IMR-90 (cell line): ENCODE measurements around the gene FOXN4. TPM values are rescaled to one million over a fixed set of nuclear protein-coding genes. Genes with fewer than 3 reads are reported as not detected.

Source experiments
- ATAC-seq: fragments of 200-7000 bp; cut with Tn5 transposase; 2 replicates; pipeline ENCODE4 v1.9.1; 2020; ENCODE audit warnings: low read depth, mild to moderate bottlenecking, moderate library complexity
- BruUV-seq: library from RNA; stranded (reverse); fragments of 400-500 nt; replicated peaks from 2 replicates; lab custom pipeline; 2021; lab: Mats Ljungman, UMichigan
- CTCF ChIA-PET: fragments of 300-600 bp; formaldehyde crosslinking; extraction: SDS; loops from one replicate; lab custom pipeline; 2021; ENCODE audit warnings: antibody characterized with exemption; lab: Yijun Ruan, JAX
- POLR2A ChIA-PET: fragments of 300-600 bp; sonication (Branson Sonifier 250); formaldehyde crosslinking; loops from one replicate; lab custom pipeline; 2022; ENCODE audit warnings: antibody characterized with exemption; ENCODE audit not compliant: unreplicated experiment; lab: Charles Lee
- DNase-seq: peaks from one replicate; pipeline ENCODE4 v3.0.0; 2013
- H2AFZ ChIP-seq: replicated peaks from 2 replicates; pipeline ENCODE3; 2013; ENCODE audit warnings: low read length, mild to moderate bottlenecking; ENCODE audit not compliant: poor library complexity
- H2AK5ac ChIP-seq: 2 replicates; pipeline ENCODE4 v1.6.1; 2013; ENCODE audit warnings: low read depth, low read length, inconsistent platforms
- H2AK9ac ChIP-seq: replicated peaks from 2 replicates; pipeline ENCODE3; 2013; ENCODE audit warnings: mild to moderate bottlenecking, low read depth, low read length, moderate library complexity; ENCODE audit not compliant: poor library complexity
- H2BK120ac ChIP-seq: 2 replicates; pipeline ENCODE4 v1.6.1; 2013; ENCODE audit warnings: low read depth, low read length, inconsistent platforms
- H2BK15ac ChIP-seq: 3 replicates; pipeline ENCODE4 v1.6.1; 2013; ENCODE audit warnings: low read depth, low read length, inconsistent platforms
- H2BK20ac ChIP-seq: 2 replicates; pipeline ENCODE4 v1.6.1; 2013; ENCODE audit warnings: low read depth, mild to moderate bottlenecking, inconsistent platforms, low read length, moderate library complexity
- H2BK5ac ChIP-seq: 2 replicates; pipeline ENCODE4 v1.6.1; 2013; ENCODE audit warnings: mild to moderate bottlenecking, low read depth, low read length, inconsistent platforms; ENCODE audit not compliant: poor library complexity, severe bottlenecking
- H3K14ac ChIP-seq: replicated peaks from 2 replicates; pipeline ENCODE4 v1.6.1; 2013; ENCODE audit warnings: low read depth, low read length, inconsistent platforms
- H3K18ac ChIP-seq: 2 replicates; pipeline ENCODE4 v1.6.1; 2013; ENCODE audit warnings: low read depth, low read length, control low read depth
- H3K23ac ChIP-seq: 2 replicates; pipeline ENCODE4 v1.6.1; 2013; ENCODE audit warnings: low read depth, low read length, inconsistent platforms
- H3K27ac ChIP-seq: 2 replicates; pipeline ENCODE4 v1.5.1; 2013; ENCODE audit warnings: mild to moderate bottlenecking, control low read depth, low read length; ENCODE audit not compliant: insufficient read depth
- H3K27me3 ChIP-seq: 2 replicates; pipeline ENCODE4 v1.6.1; 2013; ENCODE audit warnings: low read length; ENCODE audit not compliant: control insufficient read depth, insufficient read depth
- H3K36me3 ChIP-seq: 2 replicates; pipeline ENCODE4 v1.6.1; 2013; ENCODE audit warnings: low read length, mixed read lengths; ENCODE audit not compliant: control insufficient read depth, insufficient read depth
- H3K4ac ChIP-seq: 2 replicates; pipeline ENCODE4 v1.6.1; 2013; ENCODE audit warnings: low read depth, low read length, inconsistent platforms
- H3K4me1 ChIP-seq: 2 replicates; pipeline ENCODE4 v1.6.1; 2013; ENCODE audit warnings: low read length, mixed read lengths; ENCODE audit not compliant: control insufficient read depth, insufficient read depth
- H3K4me2 ChIP-seq: 2 replicates; pipeline ENCODE4 v1.6.1; 2013; ENCODE audit warnings: low read depth, mild to moderate bottlenecking, control low read depth, low read length, moderate library complexity
- H3K4me3 ChIP-seq: 2 replicates; pipeline ENCODE4 v1.5.1; 2013; ENCODE audit warnings: low read depth, mild to moderate bottlenecking, control low read depth, low read length, moderate library complexity; ENCODE audit not compliant: insufficient read depth
- H3K56ac ChIP-seq: 2 replicates; pipeline ENCODE4 v1.6.1; 2013; ENCODE audit warnings: low read length, inconsistent platforms; ENCODE audit not compliant: insufficient read depth; ENCODE audit errors: extremely low read depth
- H3K79me1 ChIP-seq, 2 experiments: 2 replicates each; pipeline ENCODE4 v1.6.1; 2013; ENCODE audit warnings: low read length in 2 of 2, inconsistent platforms in 1 of 2, low read depth in 1 of 2
- H3K9ac ChIP-seq: 2 replicates; pipeline ENCODE4 v1.6.1; 2013; ENCODE audit warnings: low read depth, low read length, control low read depth
- H3K9me1 ChIP-seq: 2 replicates; pipeline ENCODE4 v1.6.1; 2013; ENCODE audit warnings: low read length, inconsistent platforms; ENCODE audit not compliant: insufficient read depth
- H3K9me3 ChIP-seq: 2 replicates; pipeline ENCODE4 v1.6.1; 2013; ENCODE audit warnings: low read length; ENCODE audit not compliant: control insufficient read depth, insufficient read depth
- H4K20me1 ChIP-seq: 2 replicates; pipeline ENCODE4 v1.6.1; 2013; ENCODE audit warnings: low read length, inconsistent platforms; ENCODE audit not compliant: insufficient read depth
- H4K5ac ChIP-seq: 2 replicates; pipeline ENCODE4 v1.6.1; 2013; ENCODE audit warnings: mild to moderate bottlenecking, low read depth, low read length, control low read depth
- H4K8ac ChIP-seq, 2 experiments: 2 replicates each; pipeline ENCODE4 v1.6.1; 2013; ENCODE audit warnings: low read depth in 2 of 2, low read length in 2 of 2, control low read depth in 1 of 2, inconsistent platforms in 1 of 2
- H4K91ac ChIP-seq: 2 replicates; pipeline ENCODE4 v1.6.1; 2013; ENCODE audit warnings: low read depth, low read length, inconsistent platforms; ENCODE audit not compliant: insufficient read depth
- BHLHE40 ChIP-seq: fragments of 150-350 bp; IDR thresholded peaks from 2 replicates; pipeline ENCODE4 v1.6.1; 2016; ENCODE audit warnings: mild to moderate bottlenecking, low read depth, low read length
- CEBPB ChIP-seq: IDR thresholded peaks from 2 replicates; pipeline ENCODE4 v1.6.1; 2012; ENCODE audit warnings: low read depth, low read length, improper control_type of control experiment
- CHD1 ChIP-seq: IDR thresholded peaks from 2 replicates; pipeline ENCODE4 v1.6.1; 2012; ENCODE audit warnings: low read depth, low read length, improper control_type of control experiment
- ELK1 ChIP-seq: fragments of 150-350 bp; IDR thresholded peaks from 2 replicates; pipeline ENCODE4 v1.6.1; 2016; ENCODE audit warnings: low read depth, mild to moderate bottlenecking, low read length, moderate library complexity, borderline replicate concordance
- FOS ChIP-seq: fragments of 150-350 bp; IDR thresholded peaks from 2 replicates; pipeline ENCODE4 v1.6.1; 2016; ENCODE audit warnings: low read depth, low read length
- MAFK ChIP-seq: IDR thresholded peaks from 2 replicates; pipeline ENCODE4 v1.6.1; 2012; ENCODE audit warnings: low read depth, low read length, improper control_type of control experiment
- MAZ ChIP-seq: IDR thresholded peaks from 2 replicates; pipeline ENCODE4 v1.6.1; 2012; ENCODE audit warnings: low read depth, mild to moderate bottlenecking, low read length, improper control_type of control experiment, moderate library complexity, borderline replicate concordance
- MXI1 ChIP-seq: IDR thresholded peaks from 2 replicates; pipeline ENCODE4 v1.6.1; 2012; ENCODE audit warnings: low read depth, mild to moderate bottlenecking, low read length, moderate library complexity, borderline replicate concordance
- NFE2L2 ChIP-seq: fragments of 150-350 bp; IDR thresholded peaks from 2 replicates; pipeline ENCODE4 v1.6.1; 2016; ENCODE audit warnings: low read depth, mild to moderate bottlenecking, low read length
- POLR2A ChIP-seq: IDR thresholded peaks from 2 replicates; pipeline ENCODE4 v1.6.1; 2012; ENCODE audit warnings: mild to moderate bottlenecking, low read depth, low read length
- RAD21 ChIP-seq: IDR thresholded peaks from 2 replicates; pipeline ENCODE4 v1.6.1; 2012; ENCODE audit warnings: low read length, improper control_type of control experiment
- RCOR1 ChIP-seq: IDR thresholded peaks from 2 replicates; pipeline ENCODE4 v1.6.1; 2012; ENCODE audit warnings: mild to moderate bottlenecking, low read length, improper control_type of control experiment; ENCODE audit not compliant: insufficient replicate concordance
- RFX5 ChIP-seq: IDR thresholded peaks from 2 replicates; pipeline ENCODE4 v1.8.0; 2012; ENCODE audit warnings: low read depth, mild to moderate bottlenecking, low read length, moderate library complexity
- SMC3 ChIP-seq: fragments of 150-350 bp; IDR thresholded peaks from 2 replicates; pipeline ENCODE4 v1.6.1; 2016; ENCODE audit warnings: low read depth, mild to moderate bottlenecking, antibody characterized with exemption, low read length, moderate library complexity
- WGBS, 2 experiments: methylation state at CpG; one replicate each; pipeline versions ENCODE4 v1.1.5 to v1.1.7; 2013; ENCODE audit warnings: missing lambda C conversion rate in 2 of 2; ENCODE audit not compliant: insufficient read length in 1 of 2; ENCODE audit errors: extremely low coverage in 2 of 2; 5-methylcytosine and 5-hydroxymethylcytosine counted together
- dilution Hi-C: fragments of 300-500 bp; cut with HindIII; formaldehyde crosslinking; loops from one replicate; pipeline ENCODE4 v1.14.3; 2018; ENCODE audit warnings: low sequenced_read_pairs; ENCODE audit not compliant: unreplicated experiment
- in situ Hi-C: fragments of 300-500 bp; cut with MboI; formaldehyde crosslinking; loops from 3 replicates; pipeline ENCODE4 v1.14.3; 2019; ENCODE audit warnings: low sequenced_read_pairs, inconsistent platforms, mixed read lengths
- intact Hi-C: fragments of 100-400 bp; cut with micrococcal nuclease; formaldehyde crosslinking; loops from 2 replicates; pipeline ENCODE4 v1.10.0; 2022
- polyA plus RNA-seq, 3 experiments: library from polyadenylated mRNA; depleted of rRNA; stranded (reverse); fragments of >200 nt; gene quantifications; 2 replicates each; pipeline ENCODE4 v1.2.3, GENCODE V29; 2012; ENCODE audit warnings: low replicate concordance in 1 of 3
- total RNA-seq: library from RNA; depleted of rRNA; stranded (reverse); fragments of >200 nt; gene quantifications from 2 replicates; pipeline ENCODE4 v1.2.3, GENCODE V29; 2012
- TF ChIP-seq, protein P1 (sequence below): fragments of 150-350 bp; IDR thresholded peaks from 2 replicates; pipeline ENCODE4 v1.6.1; 2017; ENCODE audit warnings: mild to moderate bottlenecking, antibody characterized with exemption, low read length, low read depth
- TF ChIP-seq, protein P2 (sequence below): conservative IDR thresholded peaks from 2 replicates; pipeline ENCODE4 v1.5.1; 2012; ENCODE audit warnings: mild to moderate bottlenecking, low read depth, low read length, improper control_type of control experiment

FOXN4 gene
- total and polyA plus RNA-seq, 2 of the 4 experiments (the other 2 are of a cell fraction): not detected

DNA sequence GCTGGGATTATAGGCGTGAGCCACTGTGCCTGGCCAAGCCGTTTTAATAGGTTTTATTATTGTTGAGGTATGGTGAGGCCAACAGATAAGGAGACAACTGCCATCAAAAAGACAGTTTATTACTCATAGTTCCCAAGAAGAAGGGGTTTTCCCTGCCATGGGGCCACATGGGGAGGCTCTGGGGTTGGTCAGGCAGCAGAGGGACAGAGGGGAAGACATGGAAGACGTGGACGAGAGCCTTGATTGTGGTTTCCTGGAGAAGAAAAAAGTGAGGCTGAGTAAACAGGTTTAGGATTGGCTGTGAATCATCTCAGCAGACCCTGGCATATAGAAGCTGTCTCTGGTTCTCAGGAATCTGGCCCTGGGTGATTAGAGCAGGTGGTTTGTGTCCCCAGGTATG lies 69.9 kb downstream of the FOXN4 start:
- BruUV-seq: no TSS peak
- Histone ChIP-seq H3K4me2 (no peak overlapping the region), H2BK5ac (no peak overlapping the region), H2AK5ac (no peak overlapping the region), H3K56ac (no peak overlapping the region), H3K23ac (no peak overlapping the region), H3K4me3 (no peak overlapping the region), H3K27me3 (no peaks in the 10 kb centered on the region), H2AFZ (no peak overlapping the region), H4K8ac (no peak overlapping the region), H3K9ac (no peak overlapping the region), H3K79me1 (no peaks in the 10 kb centered on the region), H3K9me1 (no peaks in the 10 kb centered on the region), H3K9me3 (no peaks in the 10 kb centered on the region), H4K91ac (no peak overlapping the region), H4K20me1 (no peaks in the 10 kb centered on the region), H2BK15ac (no peak overlapping the region), H4K5ac (no peak overlapping the region), H3K14ac (no peak overlapping the region), H3K4ac (no peak overlapping the region), H2BK120ac (no peak overlapping the region), H3K4me1 (no peaks in the 10 kb centered on the region), H3K18ac (no peak overlapping the region), H2BK20ac (no peak overlapping the region), H2AK9ac (no peak overlapping the region), H3K27ac (no peak overlapping the region), H3K36me3 (peaks cover 19% of the 10 kb centered on the region)
- ChIA-PET CTCF (no interaction called here), POLR2A (no interaction called here)
- intact Hi-C loops (no loop called here), in situ Hi-C loops (no loop called here), dilution Hi-C loops (no loop called here)
- 93% methylated on average over 2 of the region's 4 CpGs; no CpG with 5 or more reads in 1 of the 2 experiments for WGBS, 2 experiments
- ATAC-seq (no peak), DNase-seq (no peak)
- TF ChIP-seq FOS: no peak
- no peak for TF ChIP-seq RAD21
- no peak for TF ChIP-seq BHLHE40
- TF ChIP-seq, protein P1, sequence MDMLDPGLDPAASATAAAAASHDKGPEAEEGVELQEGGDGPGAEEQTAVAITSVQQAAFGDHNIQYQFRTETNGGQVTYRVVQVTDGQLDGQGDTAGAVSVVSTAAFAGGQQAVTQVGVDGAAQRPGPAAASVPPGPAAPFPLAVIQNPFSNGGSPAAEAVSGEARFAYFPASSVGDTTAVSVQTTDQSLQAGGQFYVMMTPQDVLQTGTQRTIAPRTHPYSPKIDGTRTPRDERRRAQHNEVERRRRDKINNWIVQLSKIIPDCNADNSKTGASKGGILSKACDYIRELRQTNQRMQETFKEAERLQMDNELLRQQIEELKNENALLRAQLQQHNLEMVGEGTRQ: no peak
- no peak for TF ChIP-seq CEBPB
- TF ChIP-seq MAFK: no peak
- TF ChIP-seq POLR2A: no peak
- no peak for TF ChIP-seq MXI1
- TF ChIP-seq, protein P2, sequence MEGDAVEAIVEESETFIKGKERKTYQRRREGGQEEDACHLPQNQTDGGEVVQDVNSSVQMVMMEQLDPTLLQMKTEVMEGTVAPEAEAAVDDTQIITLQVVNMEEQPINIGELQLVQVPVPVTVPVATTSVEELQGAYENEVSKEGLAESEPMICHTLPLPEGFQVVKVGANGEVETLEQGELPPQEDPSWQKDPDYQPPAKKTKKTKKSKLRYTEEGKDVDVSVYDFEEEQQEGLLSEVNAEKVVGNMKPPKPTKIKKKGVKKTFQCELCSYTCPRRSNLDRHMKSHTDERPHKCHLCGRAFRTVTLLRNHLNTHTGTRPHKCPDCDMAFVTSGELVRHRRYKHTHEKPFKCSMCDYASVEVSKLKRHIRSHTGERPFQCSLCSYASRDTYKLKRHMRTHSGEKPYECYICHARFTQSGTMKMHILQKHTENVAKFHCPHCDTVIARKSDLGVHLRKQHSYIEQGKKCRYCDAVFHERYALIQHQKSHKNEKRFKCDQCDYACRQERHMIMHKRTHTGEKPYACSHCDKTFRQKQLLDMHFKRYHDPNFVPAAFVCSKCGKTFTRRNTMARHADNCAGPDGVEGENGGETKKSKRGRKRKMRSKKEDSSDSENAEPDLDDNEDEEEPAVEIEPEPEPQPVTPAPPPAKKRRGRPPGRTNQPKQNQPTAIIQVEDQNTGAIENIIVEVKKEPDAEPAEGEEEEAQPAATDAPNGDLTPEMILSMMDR: no peak
- no peak for TF ChIP-seq MAZ
- no peak for TF ChIP-seq RCOR1
- TF ChIP-seq RFX5: no peak
- no peak for TF ChIP-seq NFE2L2
- TF ChIP-seq CHD1: no peak
- TF ChIP-seq SMC3: no peak
- TF ChIP-seq ELK1: no peak
